Measurements from ENCODE around the gene TPK1.

The TPK1 gene

GRCh38 chr7:144565586-144565985, 270.3 kb downstream of the TPK1 start:
- no peaks in the 10 kb centered on the region for H3K4me1 ChIP-seq (ENCODE audit: insufficient read depth, poor library complexity, severe bottlenecking)
- DNase-seq (ENCODE audit: low spot score): no peak
- H3K9me3 ChIP-seq (ENCODE audit: severe bottlenecking): no peaks in the 10 kb centered on the region
- H3K27me3 ChIP-seq (ENCODE audit: insufficient read depth, poor library complexity, severe bottlenecking): no peaks in the 10 kb centered on the region
- H3K36me3 ChIP-seq (ENCODE audit: low read depth): no peaks in the 10 kb centered on the region
- TF ChIP-seq, protein P1, sequence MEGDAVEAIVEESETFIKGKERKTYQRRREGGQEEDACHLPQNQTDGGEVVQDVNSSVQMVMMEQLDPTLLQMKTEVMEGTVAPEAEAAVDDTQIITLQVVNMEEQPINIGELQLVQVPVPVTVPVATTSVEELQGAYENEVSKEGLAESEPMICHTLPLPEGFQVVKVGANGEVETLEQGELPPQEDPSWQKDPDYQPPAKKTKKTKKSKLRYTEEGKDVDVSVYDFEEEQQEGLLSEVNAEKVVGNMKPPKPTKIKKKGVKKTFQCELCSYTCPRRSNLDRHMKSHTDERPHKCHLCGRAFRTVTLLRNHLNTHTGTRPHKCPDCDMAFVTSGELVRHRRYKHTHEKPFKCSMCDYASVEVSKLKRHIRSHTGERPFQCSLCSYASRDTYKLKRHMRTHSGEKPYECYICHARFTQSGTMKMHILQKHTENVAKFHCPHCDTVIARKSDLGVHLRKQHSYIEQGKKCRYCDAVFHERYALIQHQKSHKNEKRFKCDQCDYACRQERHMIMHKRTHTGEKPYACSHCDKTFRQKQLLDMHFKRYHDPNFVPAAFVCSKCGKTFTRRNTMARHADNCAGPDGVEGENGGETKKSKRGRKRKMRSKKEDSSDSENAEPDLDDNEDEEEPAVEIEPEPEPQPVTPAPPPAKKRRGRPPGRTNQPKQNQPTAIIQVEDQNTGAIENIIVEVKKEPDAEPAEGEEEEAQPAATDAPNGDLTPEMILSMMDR (IDR thresholded peaks at IDR 0.05; ENCODE audit: poor library complexity, severe bottlenecking): no peak
- no peak for ATAC-seq (ENCODE audit: low read depth)
- H3K4me3 ChIP-seq (ENCODE audit: severe bottlenecking): no peak overlapping the region
- H3K27ac ChIP-seq (ENCODE audit: poor library complexity, severe bottlenecking): no peak overlapping the region

DNA sequence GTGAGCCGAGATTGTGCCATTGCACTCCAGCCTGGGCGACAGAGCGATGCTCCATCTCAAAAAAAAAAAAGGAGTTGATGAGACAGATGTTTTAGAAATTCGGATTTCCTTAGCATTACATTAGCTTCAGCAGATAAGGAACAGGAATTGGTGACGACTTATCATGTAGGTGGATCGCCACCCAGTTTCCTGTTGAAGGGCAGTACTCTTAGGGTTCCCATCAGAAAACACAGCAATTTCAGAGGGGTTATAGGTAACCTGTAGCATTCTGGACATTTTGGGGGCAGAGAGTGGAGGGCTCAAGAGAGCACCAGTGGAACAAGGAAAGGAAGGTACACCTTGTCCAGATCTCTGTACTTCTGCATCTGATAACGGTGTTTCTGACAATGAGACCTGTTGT, 286.0 kb downstream of the TPK1 start:
- ATAC-seq (ENCODE audit: low read depth): no peak
- H3K27ac ChIP-seq (ENCODE audit: poor library complexity, severe bottlenecking): no peak overlapping the region
- no peak overlapping the region for H3K4me3 ChIP-seq (ENCODE audit: severe bottlenecking)
- TF ChIP-seq, protein P1 (IDR thresholded peaks at IDR 0.05; ENCODE audit: poor library complexity, severe bottlenecking): no peak
- no peaks in the 10 kb centered on the region for H3K36me3 ChIP-seq (ENCODE audit: low read depth)
- H3K9me3 ChIP-seq (ENCODE audit: severe bottlenecking): no peaks in the 10 kb centered on the region
- H3K27me3 ChIP-seq (ENCODE audit: insufficient read depth, poor library complexity, severe bottlenecking): no peaks in the 10 kb centered on the region
- no peak for DNase-seq (ENCODE audit: low spot score)
- no peaks in the 10 kb centered on the region for H3K4me1 ChIP-seq (ENCODE audit: insufficient read depth, poor library complexity, severe bottlenecking)

GRCh38 chr7:144548556-144548955, 287.3 kb downstream of the TPK1 start:
- Histone ChIP-seq H3K9me3 (ENCODE audit: severe bottlenecking) (no peaks in the 10 kb centered on the region), H3K27me3 (ENCODE audit: insufficient read depth, poor library complexity, severe bottlenecking) (no peaks in the 10 kb centered on the region), H3K4me3 (ENCODE audit: severe bottlenecking) (no peak overlapping the region), H3K36me3 (ENCODE audit: low read depth) (no peaks in the 10 kb centered on the region), H3K4me1 (ENCODE audit: insufficient read depth, poor library complexity, severe bottlenecking) (no peaks in the 10 kb centered on the region), H3K27ac (ENCODE audit: poor library complexity, severe bottlenecking) (no peak overlapping the region)
- TF ChIP-seq, protein P1 (IDR thresholded peaks at IDR 0.05; ENCODE audit: poor library complexity, severe bottlenecking): no peak
- DNase-seq (ENCODE audit: low spot score): no peak
- ATAC-seq (ENCODE audit: low read depth): no peak

DNA sequence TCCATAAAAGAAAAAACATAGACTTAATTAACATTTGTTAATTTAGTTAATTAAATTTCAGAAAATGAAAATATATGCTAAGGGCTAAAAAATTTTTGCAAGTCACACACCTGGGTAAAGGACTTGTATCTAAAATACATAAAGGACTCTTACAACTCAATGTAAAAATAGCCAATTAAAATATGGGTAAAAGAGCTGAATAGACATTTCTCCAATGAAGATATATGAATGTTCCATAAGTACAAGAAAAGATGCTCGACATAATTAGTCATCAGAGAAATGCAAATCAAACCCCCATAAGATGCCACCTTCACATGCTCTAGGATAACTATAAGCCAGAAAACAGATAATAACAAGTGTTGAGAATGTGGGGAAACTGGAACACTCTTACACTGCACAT, 288.0 kb downstream of the TPK1 start:
- no peak for DNase-seq (ENCODE audit: low spot score)

DNA sequence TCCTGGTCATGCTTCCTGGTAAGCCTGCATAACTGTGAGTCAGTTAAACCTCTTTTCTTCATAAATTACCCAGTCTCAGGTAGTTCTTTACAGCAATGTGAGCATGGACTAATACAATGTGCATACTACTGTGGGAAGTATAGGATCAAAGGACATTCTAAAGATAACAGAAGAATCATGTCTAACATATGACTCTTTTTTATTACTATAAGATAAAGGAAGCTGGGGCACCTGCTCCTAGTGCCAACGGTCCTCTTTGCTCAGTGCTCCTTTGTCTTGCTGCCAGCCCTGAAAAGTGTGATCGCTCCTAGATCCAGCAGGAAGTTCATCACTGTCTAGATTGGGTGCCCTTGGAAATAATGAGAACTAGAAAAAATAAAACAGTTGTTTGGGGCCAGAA, 289.1 kb downstream of the TPK1 start:
- TF ChIP-seq, protein P1 (IDR thresholded peaks at IDR 0.05; ENCODE audit: poor library complexity, severe bottlenecking): no peak
- Histone ChIP-seq H3K27ac (ENCODE audit: poor library complexity, severe bottlenecking) (no peak overlapping the region), H3K36me3 (ENCODE audit: low read depth) (no peaks in the 10 kb centered on the region), H3K9me3 (ENCODE audit: severe bottlenecking) (no peaks in the 10 kb centered on the region), H3K27me3 (ENCODE audit: insufficient read depth, poor library complexity, severe bottlenecking) (no peaks in the 10 kb centered on the region), H3K4me1 (ENCODE audit: insufficient read depth, poor library complexity, severe bottlenecking) (no peaks in the 10 kb centered on the region), H3K4me3 (ENCODE audit: severe bottlenecking) (no peak overlapping the region)
- DNase-seq (ENCODE audit: low spot score): no peak
- no peak for ATAC-seq (ENCODE audit: low read depth)

More for the DNA sequence above, 288.0 kb downstream of the TPK1 start:
- ATAC-seq (ENCODE audit: low read depth): no peak
- Histone ChIP-seq H3K27ac (ENCODE audit: poor library complexity, severe bottlenecking) (no peak overlapping the region), H3K4me3 (ENCODE audit: severe bottlenecking) (no peak overlapping the region), H3K36me3 (ENCODE audit: low read depth) (no peaks in the 10 kb centered on the region), H3K4me1 (ENCODE audit: insufficient read depth, poor library complexity, severe bottlenecking) (no peaks in the 10 kb centered on the region), H3K9me3 (ENCODE audit: severe bottlenecking) (no peaks in the 10 kb centered on the region), H3K27me3 (ENCODE audit: insufficient read depth, poor library complexity, severe bottlenecking) (no peaks in the 10 kb centered on the region)
- TF ChIP-seq, protein P1 (IDR thresholded peaks at IDR 0.05; ENCODE audit: poor library complexity, severe bottlenecking): no peak
